ENCODE data around the gene NCOA3.

NCOA3 gene

DNA sequence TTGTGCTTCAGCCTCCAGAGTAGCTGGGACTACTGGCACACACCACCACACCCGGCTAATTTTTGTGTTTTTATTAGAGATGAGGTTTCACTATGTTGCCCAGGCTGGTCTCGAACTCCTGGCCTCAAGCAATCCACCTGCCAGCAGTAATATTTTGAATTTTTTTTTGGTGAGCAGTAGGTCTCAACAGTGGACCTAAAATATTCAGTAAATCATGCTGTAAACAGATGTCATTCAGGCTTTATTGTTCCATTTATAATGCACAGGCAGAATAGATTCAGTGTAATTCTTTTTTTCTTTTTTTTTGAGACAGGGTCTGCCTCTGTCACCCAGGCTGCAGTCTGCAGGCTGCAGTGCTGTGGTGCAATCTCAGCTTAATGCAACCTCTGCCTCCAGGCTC lies 69.7 kb downstream of the NCOA3 start:
- TF ChIP-seq, protein P1, sequence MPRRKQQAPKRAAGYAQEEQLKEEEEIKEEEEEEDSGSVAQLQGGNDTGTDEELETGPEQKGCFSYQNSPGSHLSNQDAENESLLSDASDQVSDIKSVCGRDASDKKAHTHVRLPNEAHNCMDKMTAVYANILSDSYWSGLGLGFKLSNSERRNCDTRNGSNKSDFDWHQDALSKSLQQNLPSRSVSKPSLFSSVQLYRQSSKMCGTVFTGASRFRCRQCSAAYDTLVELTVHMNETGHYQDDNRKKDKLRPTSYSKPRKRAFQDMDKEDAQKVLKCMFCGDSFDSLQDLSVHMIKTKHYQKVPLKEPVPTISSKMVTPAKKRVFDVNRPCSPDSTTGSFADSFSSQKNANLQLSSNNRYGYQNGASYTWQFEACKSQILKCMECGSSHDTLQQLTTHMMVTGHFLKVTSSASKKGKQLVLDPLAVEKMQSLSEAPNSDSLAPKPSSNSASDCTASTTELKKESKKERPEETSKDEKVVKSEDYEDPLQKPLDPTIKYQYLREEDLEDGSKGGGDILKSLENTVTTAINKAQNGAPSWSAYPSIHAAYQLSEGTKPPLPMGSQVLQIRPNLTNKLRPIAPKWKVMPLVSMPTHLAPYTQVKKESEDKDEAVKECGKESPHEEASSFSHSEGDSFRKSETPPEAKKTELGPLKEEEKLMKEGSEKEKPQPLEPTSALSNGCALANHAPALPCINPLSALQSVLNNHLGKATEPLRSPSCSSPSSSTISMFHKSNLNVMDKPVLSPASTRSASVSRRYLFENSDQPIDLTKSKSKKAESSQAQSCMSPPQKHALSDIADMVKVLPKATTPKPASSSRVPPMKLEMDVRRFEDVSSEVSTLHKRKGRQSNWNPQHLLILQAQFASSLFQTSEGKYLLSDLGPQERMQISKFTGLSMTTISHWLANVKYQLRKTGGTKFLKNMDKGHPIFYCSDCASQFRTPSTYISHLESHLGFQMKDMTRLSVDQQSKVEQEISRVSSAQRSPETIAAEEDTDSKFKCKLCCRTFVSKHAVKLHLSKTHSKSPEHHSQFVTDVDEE (CRISPR knock-in tag; IDR thresholded peaks at IDR 0.05), result no peak
- TF ChIP-seq, protein P2, sequence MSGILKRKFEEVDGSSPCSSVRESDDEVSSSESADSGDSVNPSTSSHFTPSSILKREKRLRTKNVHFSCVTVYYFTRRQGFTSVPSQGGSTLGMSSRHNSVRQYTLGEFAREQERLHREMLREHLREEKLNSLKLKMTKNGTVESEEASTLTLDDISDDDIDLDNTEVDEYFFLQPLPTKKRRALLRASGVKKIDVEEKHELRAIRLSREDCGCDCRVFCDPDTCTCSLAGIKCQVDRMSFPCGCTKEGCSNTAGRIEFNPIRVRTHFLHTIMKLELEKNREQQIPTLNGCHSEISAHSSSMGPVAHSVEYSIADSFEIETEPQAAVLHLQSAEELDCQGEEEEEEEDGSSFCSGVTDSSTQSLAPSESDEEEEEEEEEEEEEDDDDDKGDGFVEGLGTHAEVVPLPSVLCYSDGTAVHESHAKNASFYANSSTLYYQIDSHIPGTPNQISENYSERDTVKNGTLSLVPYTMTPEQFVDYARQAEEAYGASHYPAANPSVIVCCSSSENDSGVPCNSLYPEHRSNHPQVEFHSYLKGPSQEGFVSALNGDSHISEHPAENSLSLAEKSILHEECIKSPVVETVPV (CRISPR knock-in tag; IDR thresholded peaks at IDR 0.05), result no peak
- no peak for TF ChIP-seq ARNTL (CRISPR knock-in tag; IDR thresholded peaks at IDR 0.05; ENCODE audit: borderline replicate concordance, low read depth)
- TF ChIP-seq ZFP3 (CRISPR knock-in tag; IDR thresholded peaks at IDR 0.05), result no peak
- no peak for TF ChIP-seq OSR1 (CRISPR knock-in tag; IDR thresholded peaks at IDR 0.05)
- TF ChIP-seq TOX (CRISPR knock-in tag; IDR thresholded peaks at IDR 0.05; ENCODE audit: borderline replicate concordance), result no peak
- TF ChIP-seq, protein P3, sequence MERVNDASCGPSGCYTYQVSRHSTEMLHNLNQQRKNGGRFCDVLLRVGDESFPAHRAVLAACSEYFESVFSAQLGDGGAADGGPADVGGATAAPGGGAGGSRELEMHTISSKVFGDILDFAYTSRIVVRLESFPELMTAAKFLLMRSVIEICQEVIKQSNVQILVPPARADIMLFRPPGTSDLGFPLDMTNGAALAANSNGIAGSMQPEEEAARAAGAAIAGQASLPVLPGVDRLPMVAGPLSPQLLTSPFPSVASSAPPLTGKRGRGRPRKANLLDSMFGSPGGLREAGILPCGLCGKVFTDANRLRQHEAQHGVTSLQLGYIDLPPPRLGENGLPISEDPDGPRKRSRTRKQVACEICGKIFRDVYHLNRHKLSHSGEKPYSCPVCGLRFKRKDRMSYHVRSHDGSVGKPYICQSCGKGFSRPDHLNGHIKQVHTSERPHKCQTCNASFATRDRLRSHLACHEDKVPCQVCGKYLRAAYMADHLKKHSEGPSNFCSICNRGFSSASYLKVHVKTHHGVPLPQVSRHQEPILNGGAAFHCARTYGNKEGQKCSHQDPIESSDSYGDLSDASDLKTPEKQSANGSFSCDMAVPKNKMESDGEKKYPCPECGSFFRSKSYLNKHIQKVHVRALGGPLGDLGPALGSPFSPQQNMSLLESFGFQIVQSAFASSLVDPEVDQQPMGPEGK (CRISPR knock-in tag; IDR thresholded peaks at IDR 0.05; ENCODE audit: borderline replicate concordance), result no peak
- TF ChIP-seq GLIS3 (CRISPR knock-in tag; IDR thresholded peaks at IDR 0.05), result no peak
- no peak for TF ChIP-seq SNAI2 (CRISPR knock-in tag; IDR thresholded peaks at IDR 0.05)
- TF ChIP-seq BACH2 (CRISPR knock-in tag; IDR thresholded peaks at IDR 0.05; ENCODE audit: borderline replicate concordance), result no peak
- ATAC-seq, result no peak

DNA sequence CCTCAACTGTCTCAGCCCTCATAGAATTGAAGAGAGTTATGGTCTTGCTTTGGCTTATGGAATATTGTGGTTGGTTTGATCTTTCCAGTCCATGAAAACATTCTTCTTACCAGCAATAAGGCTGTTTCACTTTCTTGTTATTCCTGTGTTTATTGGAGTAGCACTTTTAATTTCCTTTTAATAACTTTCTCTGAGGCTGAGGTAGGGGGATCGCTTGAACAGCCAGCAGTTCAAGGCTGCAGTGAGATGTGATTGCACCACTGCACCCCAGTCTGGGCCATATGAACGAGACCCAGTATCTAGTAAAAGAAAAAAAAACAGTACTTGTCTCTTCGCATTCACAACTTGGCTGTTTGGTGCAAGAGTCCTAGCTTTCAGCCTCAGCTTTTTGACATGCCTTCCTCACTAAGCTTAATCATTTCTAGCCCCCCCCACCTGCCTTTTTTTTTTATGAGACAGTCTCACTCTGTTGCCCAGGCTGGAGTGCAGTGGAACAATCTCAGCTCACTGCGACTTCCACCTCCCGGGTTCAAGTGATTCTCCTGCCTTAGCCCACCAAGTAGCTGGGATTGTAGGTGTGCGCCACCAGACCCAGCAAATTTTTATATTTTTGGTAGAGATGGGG lies 70.5 kb downstream of the NCOA3 start:
- TF ChIP-seq ISL1 (CRISPR knock-in tag; IDR thresholded peaks at IDR 0.05) (no peak), ZNF565 (CRISPR knock-in tag; conservative IDR thresholded peaks at IDR 0.05; ENCODE audit: low read depth) (no peak), CSDC2 (CRISPR knock-in tag; IDR thresholded peaks at IDR 0.05) (no peak), BACH2 (CRISPR knock-in tag; IDR thresholded peaks at IDR 0.05; ENCODE audit: borderline replicate concordance) (no peak), SNAI2 (CRISPR knock-in tag; IDR thresholded peaks at IDR 0.05) (no peak), ZNF8 (CRISPR knock-in tag; IDR thresholded peaks at IDR 0.05) (no peak), ESRRG (CRISPR knock-in tag; IDR thresholded peaks at IDR 0.05) (no peak), PPARA (CRISPR knock-in tag; IDR thresholded peaks at IDR 0.05; ENCODE audit: borderline replicate concordance) (no peak), ARNTL (CRISPR knock-in tag; IDR thresholded peaks at IDR 0.05; ENCODE audit: borderline replicate concordance, low read depth) (no peak), ZFP30 (CRISPR knock-in tag; IDR thresholded peaks at IDR 0.05) (no peak), OSR1 (CRISPR knock-in tag; IDR thresholded peaks at IDR 0.05) (no peak), ZNF70 (CRISPR knock-in tag; IDR thresholded peaks at IDR 0.05) (no peak)
- TF ChIP-seq, protein P1 (CRISPR knock-in tag; IDR thresholded peaks at IDR 0.05), result no peak
- TF ChIP-seq, protein P4, sequence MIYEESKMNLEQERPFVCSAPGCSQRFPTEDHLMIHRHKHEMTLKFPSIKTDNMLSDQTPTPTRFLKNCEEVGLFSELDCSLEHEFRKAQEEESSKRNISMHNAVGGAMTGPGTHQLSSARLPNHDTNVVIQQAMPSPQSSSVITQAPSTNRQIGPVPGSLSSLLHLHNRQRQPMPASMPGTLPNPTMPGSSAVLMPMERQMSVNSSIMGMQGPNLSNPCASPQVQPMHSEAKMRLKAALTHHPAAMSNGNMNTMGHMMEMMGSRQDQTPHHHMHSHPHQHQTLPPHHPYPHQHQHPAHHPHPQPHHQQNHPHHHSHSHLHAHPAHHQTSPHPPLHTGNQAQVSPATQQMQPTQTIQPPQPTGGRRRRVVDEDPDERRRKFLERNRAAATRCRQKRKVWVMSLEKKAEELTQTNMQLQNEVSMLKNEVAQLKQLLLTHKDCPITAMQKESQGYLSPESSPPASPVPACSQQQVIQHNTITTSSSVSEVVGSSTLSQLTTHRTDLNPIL (CRISPR knock-in tag; IDR thresholded peaks at IDR 0.05; ENCODE audit: low read depth), result no peak
- TF ChIP-seq, protein P3 (CRISPR knock-in tag; IDR thresholded peaks at IDR 0.05; ENCODE audit: borderline replicate concordance), result no peak
- TF ChIP-seq, protein P5, sequence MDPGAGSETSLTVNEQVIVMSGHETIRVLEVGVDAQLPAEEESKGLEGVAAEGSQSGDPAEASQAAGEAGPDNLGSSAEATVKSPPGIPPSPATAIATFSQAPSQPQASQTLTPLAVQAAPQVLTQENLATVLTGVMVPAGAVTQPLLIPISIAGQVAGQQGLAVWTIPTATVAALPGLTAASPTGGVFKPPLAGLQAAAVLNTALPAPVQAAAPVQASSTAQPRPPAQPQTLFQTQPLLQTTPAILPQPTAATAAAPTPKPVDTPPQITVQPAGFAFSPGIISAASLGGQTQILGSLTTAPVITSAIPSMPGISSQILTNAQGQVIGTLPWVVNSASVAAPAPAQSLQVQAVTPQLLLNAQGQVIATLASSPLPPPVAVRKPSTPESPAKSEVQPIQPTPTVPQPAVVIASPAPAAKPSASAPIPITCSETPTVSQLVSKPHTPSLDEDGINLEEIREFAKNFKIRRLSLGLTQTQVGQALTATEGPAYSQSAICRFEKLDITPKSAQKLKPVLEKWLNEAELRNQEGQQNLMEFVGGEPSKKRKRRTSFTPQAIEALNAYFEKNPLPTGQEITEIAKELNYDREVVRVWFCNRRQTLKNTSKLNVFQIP (CRISPR knock-in tag; IDR thresholded peaks at IDR 0.05; ENCODE audit: borderline replicate concordance, low read depth), result no peak
- no peak for ATAC-seq
